Stimulated activated CD8-positive, alpha-beta memory T cell treated with anti-CD3 and anti-CD28 coated beads, Interleukin-15, amount 100 ng/mL, for 4 hours (primary cell): ENCODE results near the gene ACACA.
A peak's percentile ranks its signal among the peaks of the same experiment; 100 is the strongest.
"Not testable (repeated sequence)": the region's sequence is repeated elsewhere in the genome, so short reads cannot be mapped to it uniquely, and the experiment has no call there.

ENCODE experiments used
- DNase-seq, 2 donors: peaks; one replicate each; pipeline ENCODE4 v3.0.0-alpha.2; 2020; ENCODE audit warnings: low read depth in 2 of 2

The ACACA gene

DNA sequence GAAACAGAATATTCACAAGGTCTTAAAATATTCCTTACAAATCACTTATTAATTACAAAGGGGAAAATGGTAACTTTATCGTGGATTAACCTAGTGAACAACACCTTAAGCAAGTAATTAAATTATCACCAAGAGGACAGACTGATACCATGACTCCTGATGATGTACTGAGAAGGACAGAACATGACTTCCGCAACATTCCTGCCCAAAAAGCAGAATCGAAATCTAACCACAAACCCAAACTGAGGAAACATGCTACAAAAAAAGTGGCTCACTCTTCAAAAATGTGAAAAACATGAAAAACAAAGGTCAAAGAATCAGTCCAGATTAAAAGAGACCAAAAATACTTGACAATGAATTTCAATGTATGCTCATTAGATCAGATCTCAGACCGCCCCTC is 306.4 kb downstream of the ACACA start:
- DNase-seq = no peak

DNA sequence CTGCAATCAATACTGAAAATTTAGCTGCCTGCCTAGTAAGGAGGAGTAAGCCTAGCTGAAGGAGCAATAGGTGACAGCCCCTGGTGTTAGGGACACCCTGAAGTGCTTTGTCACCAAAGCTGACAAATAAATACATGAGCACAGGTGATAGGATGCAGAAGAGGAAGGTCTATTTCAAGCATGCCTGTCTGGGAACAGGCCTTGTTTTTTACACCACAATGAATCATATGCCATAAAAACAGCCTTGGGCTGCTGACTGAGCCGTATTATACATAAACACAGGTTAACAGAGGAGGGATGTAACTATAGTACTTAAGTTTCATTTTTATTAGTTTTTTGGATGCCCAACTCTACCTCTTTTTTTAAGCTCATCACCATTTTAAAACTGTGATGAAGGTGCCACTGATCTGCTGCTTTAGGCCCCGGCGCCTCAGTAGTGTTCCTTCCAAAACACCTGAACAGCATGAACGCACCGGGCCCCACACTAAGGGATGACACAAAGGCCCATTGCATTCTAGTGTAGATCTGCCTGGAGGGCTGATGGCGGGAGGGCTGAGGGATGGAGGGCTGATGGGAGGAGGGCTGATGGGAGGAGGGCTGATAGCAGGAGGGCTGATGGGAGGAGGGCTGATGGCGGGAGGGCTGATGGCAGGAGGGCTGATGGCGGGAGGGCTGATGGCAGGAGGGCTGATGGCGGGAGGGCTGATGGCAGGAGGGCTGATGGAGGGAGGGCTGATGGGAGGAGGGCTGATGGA is 307.5 kb downstream of the ACACA start:
- DNase-seq = no peak

DNA sequence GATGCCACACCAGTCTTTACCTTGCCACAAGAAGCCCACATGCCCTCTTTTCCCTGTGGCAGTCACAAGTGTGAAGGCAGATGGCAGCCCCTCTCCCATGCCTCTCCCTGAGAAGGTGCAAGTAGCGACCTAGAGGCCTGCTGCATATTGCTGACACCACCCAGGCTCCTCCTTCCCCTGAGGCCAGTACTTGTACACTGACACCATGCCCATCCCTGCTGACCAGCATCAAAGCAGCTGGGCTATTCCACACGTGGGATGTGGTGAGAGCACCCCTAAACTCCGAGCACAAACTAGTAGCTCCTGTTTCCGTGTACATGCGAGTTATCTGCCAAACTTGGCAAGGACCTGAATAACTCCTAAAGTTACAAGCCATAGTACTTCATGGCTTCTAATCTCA is 308.5 kb downstream of the ACACA start:
- no peak for DNase-seq

GRCh38 chr17:37097154-37097553 is 309.5 kb downstream of the ACACA start:
- DNase-seq = no peak

- DNase-seq = no peak
Measured at GRCh38 chr17:37096071-37096470, 310.6 kb downstream of the ACACA start.

DNA sequence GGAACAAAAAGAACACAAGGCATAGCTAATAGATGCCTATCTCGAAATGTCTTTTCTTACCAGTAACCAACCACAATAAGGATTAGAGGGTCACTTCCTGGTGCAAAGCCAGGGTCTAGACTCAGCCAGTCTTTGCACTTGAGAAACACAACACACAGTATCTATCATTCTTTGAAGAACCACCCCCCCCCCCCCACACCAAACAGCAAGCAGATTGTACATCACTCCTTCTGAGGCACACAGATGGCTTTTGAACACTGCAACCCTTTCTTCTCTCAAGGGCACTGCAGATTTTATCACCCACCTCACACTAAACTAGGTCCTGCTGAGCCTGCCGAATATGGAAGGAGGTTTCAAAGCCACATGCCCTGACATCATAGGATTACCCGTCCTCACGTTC is 312.2 kb downstream of the ACACA start:
- no peak for DNase-seq

DNA sequence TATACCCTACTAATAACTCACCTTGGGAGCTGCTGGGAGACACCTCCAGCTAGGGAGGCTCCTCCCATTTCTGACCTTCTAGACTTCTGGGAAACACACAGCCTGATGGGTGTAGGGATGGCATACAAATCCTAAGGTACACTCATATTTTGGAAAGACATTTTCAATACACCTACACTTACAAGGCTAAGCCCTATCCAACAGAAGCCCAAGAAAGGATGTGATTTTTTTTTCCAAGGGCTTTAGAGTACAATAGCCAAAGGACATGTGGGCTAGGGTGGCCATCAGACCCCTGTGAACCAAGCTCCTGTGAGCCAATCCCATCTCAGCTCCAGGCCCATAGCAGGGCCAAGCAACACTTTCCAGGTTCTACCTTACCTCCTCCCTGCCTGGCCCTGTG is 313.9 kb downstream of the ACACA start:
- no peak for DNase-seq

- no peak for DNase-seq
Measured at GRCh38 chr17:37092071-37092470, 314.6 kb downstream of the ACACA start.

DNA sequence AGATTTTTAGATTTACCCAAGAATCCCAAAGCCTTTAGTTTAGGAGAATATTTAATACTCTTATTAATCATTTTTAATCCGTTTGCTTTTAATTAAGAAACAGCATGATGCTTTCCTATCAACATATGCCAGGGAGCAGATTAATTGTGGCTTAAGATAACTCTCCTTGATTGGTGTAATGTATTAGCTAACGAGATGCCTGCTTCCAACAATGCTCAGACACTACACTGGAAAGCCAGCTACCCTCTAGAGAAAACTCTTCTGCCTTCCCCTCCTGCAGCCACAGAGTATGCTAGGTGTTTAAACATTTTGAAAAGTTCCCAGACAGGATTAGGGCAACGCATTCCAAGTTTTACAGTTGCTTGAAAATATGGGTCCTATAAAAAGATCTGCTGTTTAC is 315.7 kb downstream of the ACACA start:
- no peak for DNase-seq

- peak; percentile 11 to 28 for DNase-seq
Measured at GRCh38 chr17:37089956-37090355, 316.7 kb downstream of the ACACA start.

GRCh38 chr17:37088913-37089312 is 317.7 kb downstream of the ACACA start:
- no peak for DNase-seq

DNA sequence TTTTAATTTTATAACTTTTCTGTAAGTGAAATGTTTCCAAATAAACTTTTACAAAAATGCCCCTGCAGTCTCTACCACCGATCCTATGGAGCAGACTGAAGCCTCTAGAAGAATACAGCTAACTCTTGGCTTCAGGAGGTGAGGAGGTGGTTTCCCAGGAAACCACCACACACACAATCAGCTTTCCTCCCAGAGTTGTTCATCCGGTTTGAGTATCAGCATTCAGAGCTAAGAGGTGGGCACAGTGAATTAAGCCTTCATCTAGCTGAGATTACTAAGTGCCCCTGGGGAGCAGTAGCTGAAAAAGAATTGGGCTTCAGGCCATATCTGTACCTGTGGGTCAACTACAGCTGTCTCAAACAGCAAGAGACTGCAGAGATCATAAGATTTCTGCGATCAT is 318.2 kb downstream of the ACACA start:
- no peak for DNase-seq

GRCh38 chr17:37087683-37088082 is 319.0 kb downstream of the ACACA start:
- DNase-seq = no peak

DNA sequence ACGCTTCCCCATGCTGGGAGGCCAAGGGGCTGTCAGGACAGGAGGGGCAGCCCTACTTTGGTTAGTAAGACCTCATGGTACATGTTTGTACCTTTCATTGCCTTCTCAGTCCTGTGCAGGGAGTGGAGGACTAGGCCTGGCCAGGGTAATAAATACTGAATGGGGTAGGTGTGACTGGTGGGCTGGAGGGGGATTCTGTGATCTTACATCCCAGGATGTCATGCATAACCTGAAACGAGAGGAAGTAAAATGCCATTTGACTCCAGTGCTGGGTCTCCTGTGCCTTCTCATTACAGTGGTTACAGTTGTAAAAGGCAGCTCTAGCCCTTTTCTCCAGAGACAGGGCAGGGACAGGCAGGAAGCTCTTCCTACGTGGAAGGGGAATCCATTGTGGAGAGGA is 319.7 kb downstream of the ACACA start:
- DNase-seq = no peak

GRCh38 chr17:37086334-37086733 is 320.3 kb downstream of the ACACA start:
- DNase-seq = no peak

DNA sequence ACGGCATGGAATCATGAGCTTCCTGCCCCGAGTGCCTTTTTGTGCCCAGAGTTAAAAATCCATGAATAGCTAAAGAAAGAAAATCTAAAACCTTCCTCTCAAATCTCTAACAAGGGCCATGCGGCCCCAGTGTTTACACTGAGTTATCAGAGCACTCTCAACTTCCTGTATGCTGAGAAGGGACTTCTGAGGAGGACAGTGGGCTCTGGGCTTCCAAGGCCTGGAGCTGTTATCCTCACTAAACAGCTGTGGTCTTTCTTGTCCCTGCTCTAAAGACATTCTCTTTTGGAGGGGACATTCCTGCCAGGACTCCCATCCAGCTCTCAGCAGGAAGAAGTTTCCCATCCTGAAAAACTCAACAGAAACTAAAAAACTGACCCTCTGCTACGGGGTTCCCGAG is 322.3 kb downstream of the ACACA start:
- DNase-seq = no peak

- no peak for DNase-seq
Measured at GRCh38 chr17:37083456-37083855, 323.2 kb downstream of the ACACA start.

DNA sequence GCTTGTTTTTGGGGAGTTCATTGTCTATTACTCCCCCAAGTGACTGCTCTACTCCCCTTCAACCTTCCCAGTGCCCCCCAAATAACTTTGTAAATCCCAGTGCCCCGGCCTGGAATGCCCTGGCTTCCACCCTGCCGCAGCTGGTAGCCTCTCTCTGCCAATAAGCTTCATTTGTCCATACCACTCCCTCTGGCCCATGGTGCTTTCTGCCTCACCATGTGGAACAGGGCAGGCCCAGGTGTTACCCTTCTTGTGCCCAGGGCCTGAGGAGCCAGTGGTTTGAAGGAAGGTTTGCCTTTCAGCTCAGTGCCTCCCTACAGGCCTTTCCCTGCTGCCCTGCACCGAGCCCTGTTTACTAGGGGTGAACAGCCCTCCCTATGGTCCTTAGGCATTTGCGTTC is 323.7 kb downstream of the ACACA start:
- DNase-seq = no peak

DNA sequence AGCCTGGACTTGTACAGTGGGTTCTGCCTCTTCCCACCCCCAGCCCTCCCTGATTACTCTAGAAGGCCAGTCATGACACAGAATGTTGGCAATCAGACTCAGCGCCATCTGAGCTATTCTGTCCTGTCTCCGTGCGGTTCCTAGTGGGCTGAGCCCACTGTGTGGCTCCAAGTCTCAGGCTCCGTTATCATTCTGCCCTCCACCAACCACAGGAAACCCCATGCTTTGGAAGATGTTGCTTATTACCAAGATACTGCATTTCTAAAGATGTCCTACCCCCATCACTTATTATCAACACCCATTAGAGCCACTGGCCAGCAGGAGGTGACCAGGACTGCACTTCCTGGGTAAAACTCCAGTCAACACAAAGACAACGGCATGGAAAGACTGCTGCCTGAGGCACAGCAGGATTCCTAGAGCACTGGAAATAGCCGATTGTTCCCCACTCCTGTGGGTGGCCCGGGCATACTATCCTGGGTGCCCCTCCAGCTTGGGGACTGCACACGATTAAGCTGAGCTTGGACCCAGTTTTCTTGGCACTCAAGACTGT is 324.2 kb downstream of the ACACA start:
- no peak for DNase-seq

DNA sequence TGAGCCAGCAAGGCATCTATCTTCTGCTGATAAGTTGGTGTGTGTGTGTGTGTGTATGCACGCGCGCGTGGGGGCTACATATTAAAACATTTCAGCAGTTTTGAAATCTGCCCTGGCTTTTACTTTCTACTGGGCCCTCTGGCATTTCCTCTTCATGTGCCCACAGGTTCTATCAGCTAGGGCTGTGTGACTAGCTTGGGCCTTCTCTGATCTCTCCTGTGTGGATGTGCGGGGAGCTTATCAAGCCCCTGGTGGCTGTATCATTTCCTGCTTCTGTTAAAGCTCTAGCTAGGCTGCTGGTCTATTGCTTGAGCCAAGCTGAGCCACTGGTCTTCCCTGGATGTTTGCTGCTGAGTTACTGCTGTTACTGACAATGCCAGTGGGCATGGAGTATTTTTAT is 325.3 kb downstream of the ACACA start:
- no peak for DNase-seq

- no peak for DNase-seq
Measured at GRCh38 chr17:37079735-37080134, 326.9 kb downstream of the ACACA start.

- no peak for DNase-seq
Measured at GRCh38 chr17:37079065-37079708, 327.4 kb downstream of the ACACA start.

DNA sequence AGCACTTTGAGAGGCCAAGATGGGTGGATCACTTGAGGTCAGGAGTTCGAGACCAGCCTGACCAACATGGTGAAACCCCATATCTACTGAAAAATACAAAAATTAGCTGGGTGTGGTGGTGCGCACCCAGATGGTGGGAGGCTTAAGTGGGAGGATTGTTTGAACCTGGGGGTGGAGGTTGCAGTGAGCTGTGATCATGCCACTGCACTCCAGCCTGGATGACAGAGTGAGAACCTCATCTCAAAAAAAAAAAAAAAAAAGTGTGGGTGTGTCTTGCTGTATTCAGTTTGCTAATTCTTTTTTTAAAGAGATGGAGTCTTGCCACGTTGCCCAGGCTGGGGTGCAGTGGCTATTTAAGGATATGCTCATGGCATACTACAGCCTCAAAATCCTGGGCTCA is 333.2 kb downstream of the ACACA start:
- DNase-seq = not testable (repeated sequence)
